ENCODE measurements around the gene ZAP70.

DNA sequence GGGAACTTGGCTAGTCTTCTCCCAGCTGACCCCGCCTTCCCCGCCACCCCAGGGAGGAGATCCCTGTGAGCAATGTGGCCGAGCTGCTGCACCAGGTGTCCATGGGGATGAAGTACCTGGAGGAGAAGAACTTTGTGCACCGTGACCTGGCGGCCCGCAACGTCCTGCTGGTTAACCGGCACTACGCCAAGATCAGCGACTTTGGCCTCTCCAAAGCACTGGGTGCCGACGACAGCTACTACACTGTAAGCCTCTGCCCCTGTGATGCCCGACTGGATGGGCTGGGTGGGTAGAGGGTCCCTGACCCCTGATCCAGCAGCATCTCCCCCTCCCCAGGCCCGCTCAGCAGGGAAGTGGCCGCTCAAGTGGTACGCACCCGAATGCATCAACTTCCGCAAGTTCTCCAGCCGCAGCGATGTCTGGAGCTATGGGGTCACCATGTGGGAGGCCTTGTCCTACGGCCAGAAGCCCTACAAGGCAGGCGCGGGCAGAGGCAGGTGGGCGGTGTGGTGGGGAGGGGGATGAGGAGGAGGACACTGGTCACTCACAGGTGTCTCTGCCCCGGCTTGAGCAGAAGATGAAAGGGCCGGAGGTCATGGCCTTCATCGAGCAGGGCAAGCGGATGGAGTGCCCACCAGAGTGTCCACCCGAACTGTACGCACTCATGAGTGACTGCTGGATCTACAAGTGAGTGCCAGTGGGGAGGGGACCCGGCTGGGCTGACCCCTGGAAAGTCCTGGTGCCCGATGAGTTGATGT, 24.2 kb downstream of the ZAP70 start:
- TF ChIP-seq, protein P1, sequence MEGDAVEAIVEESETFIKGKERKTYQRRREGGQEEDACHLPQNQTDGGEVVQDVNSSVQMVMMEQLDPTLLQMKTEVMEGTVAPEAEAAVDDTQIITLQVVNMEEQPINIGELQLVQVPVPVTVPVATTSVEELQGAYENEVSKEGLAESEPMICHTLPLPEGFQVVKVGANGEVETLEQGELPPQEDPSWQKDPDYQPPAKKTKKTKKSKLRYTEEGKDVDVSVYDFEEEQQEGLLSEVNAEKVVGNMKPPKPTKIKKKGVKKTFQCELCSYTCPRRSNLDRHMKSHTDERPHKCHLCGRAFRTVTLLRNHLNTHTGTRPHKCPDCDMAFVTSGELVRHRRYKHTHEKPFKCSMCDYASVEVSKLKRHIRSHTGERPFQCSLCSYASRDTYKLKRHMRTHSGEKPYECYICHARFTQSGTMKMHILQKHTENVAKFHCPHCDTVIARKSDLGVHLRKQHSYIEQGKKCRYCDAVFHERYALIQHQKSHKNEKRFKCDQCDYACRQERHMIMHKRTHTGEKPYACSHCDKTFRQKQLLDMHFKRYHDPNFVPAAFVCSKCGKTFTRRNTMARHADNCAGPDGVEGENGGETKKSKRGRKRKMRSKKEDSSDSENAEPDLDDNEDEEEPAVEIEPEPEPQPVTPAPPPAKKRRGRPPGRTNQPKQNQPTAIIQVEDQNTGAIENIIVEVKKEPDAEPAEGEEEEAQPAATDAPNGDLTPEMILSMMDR (optimal IDR thresholded peaks at IDR 0.05 in 1 of 3, IDR thresholded peaks at IDR 0.05 in 1 of 3, conservative IDR thresholded peaks at IDR 0.05 in 1 of 3; ENCODE audit: extremely low read depth in 1 of 3, insufficient read depth in 2 of 3, low read length in 3 of 3): no peak
- no peak for TF ChIP-seq EZH2 (IDR thresholded peaks at IDR 0.05; ENCODE audit: low read length)

Measured in keratinocyte (primary cell).